Naive thymus-derived CD4-positive, alpha-beta T cell (primary cell): ENCODE results near the gene TMEM18. TPM values are rescaled to one million over a fixed set of nuclear protein-coding genes. Genes with fewer than 3 reads are reported as not detected.

Experiments
- ATAC-seq: fragments of 150-1000 bp; cut with Tn5 transposase; 2 replicates; pipeline ENCODE4 v1.10.0; 2021; ENCODE audit warnings: mild to moderate bottlenecking, moderate library complexity
- CTCF ChIA-PET: fragments of 350-600 bp; sonication (Branson Sonifier 250); formaldehyde crosslinking; loops from one replicate; lab custom pipeline; 2021; ENCODE audit warnings: antibody characterized with exemption; lab: Charles Lee
- POLR2A ChIA-PET: fragments of 350-600 bp; sonication (Branson Sonifier 250); formaldehyde crosslinking; loops from one replicate; lab custom pipeline; 2021; ENCODE audit warnings: antibody characterized with exemption, inconsistent platforms; lab: Charles Lee
- DNase-seq, 9 donors: peaks; one replicate each; pipeline versions ENCODE4 v3.0.0 to v3.0.0-alpha.2; 2020 to 2022; ENCODE audit warnings: mixed read lengths in 1 of 9
- H3K27ac ChIP-seq: one replicate; pipeline ENCODE4 v1.7.0; 2013; ENCODE audit warnings: mild to moderate bottlenecking, low read depth, low read length, moderate library complexity
- H3K27me3 ChIP-seq, 2 donors: one replicate each; pipeline ENCODE4 v1.7.0; 2013; ENCODE audit warnings: low read length in 2 of 2, mild to moderate bottlenecking in 2 of 2, moderate library complexity in 2 of 2; ENCODE audit not compliant: control insufficient read depth in 2 of 2, insufficient read depth in 2 of 2
- H3K36me3 ChIP-seq, 3 experiments: 1 replicate in 2 of 3; 2 replicates in 1 of 3; pipeline ENCODE4 v1.7.0; 2013; ENCODE audit warnings: low read length in 3 of 3, mild to moderate bottlenecking in 3 of 3, moderate library complexity in 1 of 3; ENCODE audit not compliant: insufficient read depth in 3 of 3, control insufficient read depth in 2 of 3
- H3K4me1 ChIP-seq, 2 donors: one replicate each; pipeline ENCODE4 v1.7.0; 2013; ENCODE audit warnings: low read length in 2 of 2, mild to moderate bottlenecking in 2 of 2, moderate library complexity in 1 of 2; ENCODE audit not compliant: control insufficient read depth in 2 of 2, insufficient read depth in 2 of 2
- H3K4me3 ChIP-seq: 2 replicates; pipeline ENCODE4 v1.7.0; 2013; ENCODE audit warnings: mild to moderate bottlenecking, low read length
- H3K9me3 ChIP-seq, 3 experiments: 1 replicate in 2 of 3; 2 replicates in 1 of 3; pipeline ENCODE4 v1.7.0; 2013; ENCODE audit warnings: low read length in 3 of 3; ENCODE audit not compliant: control insufficient read depth in 2 of 3
- H3K27ac Mint-ChIP-seq, 9 donors: one replicate each; pipeline ENCODE4 v1.8.0; 2020 to 2022; ENCODE audit warnings: mixed read lengths in 9 of 9, mild to moderate bottlenecking in 8 of 9, moderate library complexity in 5 of 9, inconsistent platforms in 2 of 9
- H3K27me3 Mint-ChIP-seq, 5 donors: one replicate each; pipeline ENCODE4 v1.8.0; 2021 to 2022; ENCODE audit warnings: mixed read lengths in 5 of 5, mild to moderate bottlenecking in 1 of 5
- H3K36me3 Mint-ChIP-seq, 5 donors: one replicate each; pipeline ENCODE4 v1.8.0; 2020 to 2022; ENCODE audit warnings: mixed read lengths in 5 of 5, mild to moderate bottlenecking in 3 of 5, inconsistent platforms in 1 of 5
- H3K4me1 Mint-ChIP-seq, 7 donors: one replicate each; pipeline ENCODE4 v1.8.0; 2020 to 2022; ENCODE audit warnings: mixed read lengths in 7 of 7, mild to moderate bottlenecking in 3 of 7, inconsistent platforms in 1 of 7
- H3K4me3 Mint-ChIP-seq, 10 donors: one replicate each; pipeline ENCODE4 v1.8.0; 2020 to 2022; ENCODE audit warnings: mild to moderate bottlenecking in 10 of 10, mixed read lengths in 10 of 10, moderate library complexity in 6 of 10, inconsistent platforms in 2 of 10
- H3K9me3 Mint-ChIP-seq, 11 donors: one replicate each; pipeline ENCODE4 v1.8.0; 2020 to 2022; ENCODE audit warnings: mixed read lengths in 11 of 11, mild to moderate bottlenecking in 4 of 11, inconsistent platforms in 1 of 11, moderate library complexity in 1 of 11
- intact Hi-C, 2 donors: fragments of 100-400 bp; cut with micrococcal nuclease; formaldehyde crosslinking; loops; one replicate each; pipeline ENCODE4 v1.15.1; 2023
- polyA plus RNA-seq, 2 donors: library from polyadenylated mRNA; unstranded; fragments of 300-500 nt; fragmentation: Illumina TruSeq; gene quantifications; one replicate each; pipeline ENCODE4 v1.2.3, GENCODE V29; 2021
- total RNA-seq, 6 experiments: library from RNA in 5 of 6; stranded (reverse) in 5 of 6; gene quantifications; 1 replicate in 5 of 6; 2 replicates in 1 of 6; pipeline ENCODE4 v1.2.3 and lab custom pipeline; 2021 to 2026

TMEM18 gene
- 10 to 100 TPM; 23.3 to 39.8 (median 33.2) TPM for total RNA-seq
- polyA plus RNA-seq: 10 to 100 TPM; 24.1 to 28.0 TPM
- total RNA-seq (lab: John Stamatoyannopoulos, UW): 26.1 reads per million, percentile 56 among the genes with 10 or more reads in this experiment

- peaks cover 0 to 27% (median 0%) of the 10 kb centered on the region in 3 experiments for H3K36me3 ChIP-seq
- peak in 8 of 9 donors; percentile 97 to 100 (median 99) for DNase-seq
- ATAC-seq: peak; percentile 93
- Mint-ChIP-seq H3K4me1 (peaks cover 23 to 49% (median 40%) of the 10 kb centered on the region in 7 donors), H3K27ac (peak within 1 kb of the TSS; percentile 95 to 100 (median 99)), H3K36me3 (peaks cover 0 to 12% (median 6%) of the 10 kb centered on the region in 5 donors), H3K9me3 (no peaks in the 10 kb centered on the region), H3K27me3 (no peaks in the 10 kb centered on the region), H3K4me3 (peak within 1 kb of the TSS; percentile 93 to 100 (median 98))
- intact Hi-C loops: loop anchor here (1.0 to 5.0 kb wide), 8 partner anchors 245 to 1935 kb away; partner anchors contain the start of genes ACP1 (in 2 of the 2), SH3YL1 (in 2 of the 2) and SNTG2 (in 1 of the 2)
- peak within 1 kb of the TSS; percentile 100 for H3K27ac ChIP-seq
- ChIA-PET CTCF (interaction anchor here (0.7 kb wide), 1 partner anchor 239 kb away, joined by 3 read pairs; no protein-coding TSS in a partner anchor), POLR2A (interaction anchor here (0.5 to 1.5 kb wide), 10 partner anchors 11 to 873 kb away, joined by 3 to 5 read pairs (median 3); no protein-coding TSS in a partner anchor)
- H3K9me3 ChIP-seq: no peaks in the 10 kb centered on the region
- H3K27me3 ChIP-seq: no peaks in the 10 kb centered on the region
- peak within 1 kb of the TSS; percentile 95 for H3K4me3 ChIP-seq
- H3K4me1 ChIP-seq: peaks cover 0 to 4% of the 10 kb centered on the region in 2 donors
Measured at GRCh38 chr2:677056-677958, at the start of gene TMEM18. Gene TMEM18, minus strand, starts transcription at chr2:677406. Its CDS starts 61 bp downstream, at chr2:677345.

GRCh38 chr2:726169-726568, 49.0 kb upstream of the TMEM18 start:
- Mint-ChIP-seq H3K4me1 (peaks cover 0 to 2% (median 0%) of the 10 kb centered on the region in 7 donors), H3K27me3 (peaks cover 17 to 33% (median 25%) of the 10 kb centered on the region in 5 donors), H3K9me3 (no peaks in the 10 kb centered on the region), H3K27ac (no peak overlapping the region), H3K36me3 (no peaks in the 10 kb centered on the region), H3K4me3 (no peak overlapping the region)
- Histone ChIP-seq H3K4me1 (no peaks in the 10 kb centered on the region), H3K36me3 (no peaks in the 10 kb centered on the region), H3K27ac (no peak overlapping the region), H3K9me3 (no peaks in the 10 kb centered on the region), H3K4me3 (no peak overlapping the region), H3K27me3 (no peaks in the 10 kb centered on the region)
- DNase-seq (no peak), ATAC-seq (no peak)
- intact Hi-C loops: no loop called here
- POLR2A ChIA-PET: no interaction called here
- CTCF ChIA-PET: no interaction called here

- no peak overlapping the region for H3K4me3 ChIP-seq
- H3K27me3 ChIP-seq: no peaks in the 10 kb centered on the region
- H3K27ac ChIP-seq: no peak overlapping the region
- DNase-seq: no peak
- no peaks in the 10 kb centered on the region for H3K36me3 ChIP-seq
- no peaks in the 10 kb centered on the region for H3K9me3 ChIP-seq
- peaks cover 17 to 33% (median 28%) of the 10 kb centered on the region in 5 donors for H3K27me3 Mint-ChIP-seq
- no peaks in the 10 kb centered on the region for H3K4me1 ChIP-seq
- ChIA-PET POLR2A (no interaction called here), CTCF (no interaction called here)
- no peak overlapping the region for H3K4me3 Mint-ChIP-seq
- H3K27ac Mint-ChIP-seq: no peak overlapping the region
- intact Hi-C loops: no loop called here
- H3K4me1 Mint-ChIP-seq: peaks cover 0 to 2% (median 0%) of the 10 kb centered on the region in 7 donors
- no peaks in the 10 kb centered on the region for H3K9me3 Mint-ChIP-seq
- no peaks in the 10 kb centered on the region for H3K36me3 Mint-ChIP-seq
- ATAC-seq: no peak
Measured at GRCh38 chr2:725468-725867, 48.3 kb upstream of the TMEM18 start.

GRCh38 chr2:723761-724160, 46.6 kb upstream of the TMEM18 start:
- no peak overlapping the region for H3K27ac ChIP-seq
- ATAC-seq (no peak), DNase-seq (no peak)
- no peaks in the 10 kb centered on the region for H3K27me3 ChIP-seq
- no peaks in the 10 kb centered on the region for H3K4me1 ChIP-seq
- no peaks in the 10 kb centered on the region for H3K36me3 ChIP-seq
- no peaks in the 10 kb centered on the region for H3K9me3 Mint-ChIP-seq
- ChIA-PET POLR2A (no interaction called here), CTCF (no interaction called here)
- H3K27me3 Mint-ChIP-seq: peaks cover 12 to 36% (median 34%) of the 10 kb centered on the region in 5 donors
- no peaks in the 10 kb centered on the region for H3K9me3 ChIP-seq
- no peak overlapping the region for H3K27ac Mint-ChIP-seq
- H3K4me1 Mint-ChIP-seq: peaks cover 0 to 2% (median 0%) of the 10 kb centered on the region in 7 donors
- H3K4me3 Mint-ChIP-seq: no peak overlapping the region
- H3K36me3 Mint-ChIP-seq: no peaks in the 10 kb centered on the region
- H3K4me3 ChIP-seq: no peak overlapping the region
- intact Hi-C loops: no loop called here

GRCh38 chr2:720842-721241, 43.6 kb upstream of the TMEM18 start:
- no peak overlapping the region for H3K4me3 ChIP-seq
- H3K9me3 ChIP-seq: no peaks in the 10 kb centered on the region
- DNase-seq (no peak), ATAC-seq (no peak)
- peaks cover 18 to 42% (median 34%) of the 10 kb centered on the region in 5 donors for H3K27me3 Mint-ChIP-seq
- H3K4me1 ChIP-seq: no peaks in the 10 kb centered on the region
- intact Hi-C loops: no loop called here
- H3K27ac ChIP-seq: no peak overlapping the region
- no peaks in the 10 kb centered on the region for H3K36me3 ChIP-seq
- no peaks in the 10 kb centered on the region for H3K9me3 Mint-ChIP-seq
- no peaks in the 10 kb centered on the region for H3K36me3 Mint-ChIP-seq
- no peak overlapping the region for H3K4me3 Mint-ChIP-seq
- POLR2A ChIA-PET: no interaction called here
- no peaks in the 10 kb centered on the region for H3K27me3 ChIP-seq
- H3K4me1 Mint-ChIP-seq: peaks cover 0 to 2% (median 0%) of the 10 kb centered on the region in 7 donors
- CTCF ChIA-PET: no interaction called here
- no peak overlapping the region for H3K27ac Mint-ChIP-seq

- POLR2A ChIA-PET: no interaction called here
- Mint-ChIP-seq H3K9me3 (no peaks in the 10 kb centered on the region), H3K36me3 (no peaks in the 10 kb centered on the region), H3K4me3 (no peak overlapping the region), H3K4me1 (peaks cover 0 to 5% (median 0%) of the 10 kb centered on the region in 7 donors), H3K27ac (no peak overlapping the region), H3K27me3 (peaks cover 17 to 42% (median 31%) of the 10 kb centered on the region in 5 donors)
- Histone ChIP-seq H3K4me1 (no peaks in the 10 kb centered on the region), H3K27me3 (no peaks in the 10 kb centered on the region), H3K4me3 (no peak overlapping the region), H3K9me3 (no peaks in the 10 kb centered on the region), H3K27ac (no peak overlapping the region), H3K36me3 (no peaks in the 10 kb centered on the region)
- intact Hi-C loops: no loop called here
- DNase-seq (no peak), ATAC-seq (no peak)
- CTCF ChIA-PET: no interaction called here
Measured at GRCh38 chr2:719734-720133, 42.5 kb upstream of the TMEM18 start.
